Activated CD8-positive, alpha-beta T cell treated with anti-CD3 and anti-CD28 coated beads for 36 hours (primary cell): ENCODE results near the gene GPR82. TPM values are rescaled to one million over a fixed set of nuclear protein-coding genes. Genes with fewer than 3 reads are reported as not detected.

ENCODE experiments used
- ATAC-seq: fragments of 200-7000 bp; cut with Tn5 transposase; one replicate; pipeline ENCODE4 v1.10.0; 2021; ENCODE audit warnings: mild to moderate bottlenecking, moderate library complexity
- CTCF ChIA-PET: fragments of 350-600 bp; sonication (Branson Sonifier 250); formaldehyde crosslinking; loops from one replicate; lab custom pipeline; 2021; ENCODE audit warnings: antibody characterized with exemption; lab: Charles Lee
- POLR2A ChIA-PET: fragments of 350-600 bp; sonication (Branson Sonifier 250); formaldehyde crosslinking; loops from one replicate; lab custom pipeline; 2021; ENCODE audit warnings: antibody characterized with exemption; lab: Charles Lee
- DNase-seq: peaks from one replicate; pipeline ENCODE4 v3.0.0-alpha.2; 2020
- H3K27ac Mint-ChIP-seq: one replicate; pipeline ENCODE4 v1.8.0; 2021; ENCODE audit warnings: mild to moderate bottlenecking, mixed read lengths
- H3K27me3 Mint-ChIP-seq: one replicate; pipeline ENCODE4 v1.8.0; 2021; ENCODE audit warnings: mixed read lengths
- H3K36me3 Mint-ChIP-seq: one replicate; pipeline ENCODE4 v1.8.0; 2021; ENCODE audit warnings: low read depth, mixed read lengths
- H3K4me1 Mint-ChIP-seq: one replicate; pipeline ENCODE4 v1.8.0; 2021; ENCODE audit warnings: low read depth, mixed read lengths
- H3K4me3 Mint-ChIP-seq: one replicate; pipeline ENCODE4 v1.8.0; 2021; ENCODE audit warnings: mild to moderate bottlenecking, moderate library complexity, mixed read lengths
- H3K9me3 Mint-ChIP-seq: one replicate; pipeline ENCODE4 v1.8.0; 2021; ENCODE audit warnings: mixed read lengths
- CTCF ChIP-seq: fragments of 200-600 bp; IDR thresholded peaks from one replicate; pipeline ENCODE4 v1.8.0; 2022; ENCODE audit warnings: antibody characterized with exemption, mild to moderate bottlenecking
- intact Hi-C: fragments of 100-400 bp; cut with micrococcal nuclease; formaldehyde crosslinking; loops from one replicate; pipeline ENCODE4 v1.10.0; 2022
- total RNA-seq, 2 experiments: library from RNA; stranded (reverse); gene quantifications; one replicate each; pipeline ENCODE4 v1.2.3, GENCODE V29; 2021

GPR82 gene
- total RNA-seq, 2 experiments from 2014 or later = 0.11 to 0.38 TPM

DNA sequence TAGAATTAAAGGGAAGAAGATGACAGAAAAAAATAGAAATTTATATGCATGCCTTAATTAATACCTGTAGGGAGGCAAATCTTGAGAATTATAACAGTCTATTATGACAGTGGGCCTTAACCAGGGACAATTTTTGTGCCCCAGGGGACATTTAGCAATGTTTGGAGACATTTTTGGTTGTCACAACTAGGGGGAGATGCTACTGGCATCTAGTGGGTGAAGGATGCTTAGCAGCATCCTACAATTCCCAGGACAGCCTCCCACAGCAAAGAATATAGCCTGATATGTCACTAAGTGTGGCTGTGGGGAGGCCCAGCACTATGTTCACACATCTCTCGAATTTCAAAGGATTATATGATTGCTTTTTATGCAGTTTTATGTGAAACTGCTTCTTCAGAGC is 10.5 kb downstream of the GPR82 start:
- intact Hi-C loops = loop anchor here (10.0 kb wide), 1 partner anchor 170 kb away; no protein-coding TSS in a partner anchor
- TF ChIP-seq CTCF = peak; percentile 62
- ATAC-seq = peak; percentile 31
- H3K27me3 Mint-ChIP-seq = no peaks in the 10 kb centered on the region
- peaks cover 36% of the 10 kb centered on the region for H3K4me1 Mint-ChIP-seq
- CTCF ChIA-PET = no interaction called here
- H3K4me3 Mint-ChIP-seq = peak overlapping the region; percentile 50
- H3K36me3 Mint-ChIP-seq = peaks cover 5% of the 10 kb centered on the region
- POLR2A ChIA-PET = interaction anchor here (0.6 kb wide), 1 partner anchor 57 kb away, joined by 4 read pairs; no protein-coding TSS in a partner anchor
- DNase-seq = peak; percentile 12
- peak overlapping the region; percentile 90 for H3K27ac Mint-ChIP-seq
- H3K9me3 Mint-ChIP-seq = no peaks in the 10 kb centered on the region

DNA sequence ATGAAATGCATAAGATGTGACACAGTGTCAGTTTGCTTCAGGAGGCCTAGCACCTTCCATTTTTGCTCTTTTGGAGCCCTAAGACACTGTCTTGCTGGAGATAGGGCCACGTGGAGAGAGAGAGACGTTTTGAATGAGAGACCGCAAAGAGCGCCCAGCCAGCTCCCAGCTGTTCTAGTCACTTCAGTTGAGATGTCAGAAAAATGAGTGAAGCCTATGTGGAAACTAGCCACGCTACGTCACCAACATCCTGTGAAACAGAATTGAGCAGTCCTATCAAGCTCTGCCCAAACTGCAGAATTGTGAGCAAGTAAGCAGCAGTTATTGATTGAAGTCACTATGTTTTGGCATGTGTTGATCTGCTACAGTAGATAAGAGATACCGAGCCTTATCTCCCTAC is 13.1 kb downstream of the GPR82 start:
- intact Hi-C loops = loop anchor here (10.0 kb wide), 1 partner anchor 172 kb away; no protein-coding TSS in a partner anchor
- Mint-ChIP-seq H3K4me3 (no peak overlapping the region), H3K9me3 (no peaks in the 10 kb centered on the region)

GRCh38 chrX:41739871-41740270 is 15.9 kb downstream of the GPR82 start:
- H3K27ac Mint-ChIP-seq = peak overlapping the region; percentile 48
- CTCF ChIA-PET = interaction anchor here (0.8 kb wide), 1 partner anchor 170 kb away, joined by 3 read pairs; no protein-coding TSS in a partner anchor
- TF ChIP-seq CTCF = no peak
- POLR2A ChIA-PET = no interaction called here
- H3K36me3 Mint-ChIP-seq = peaks cover 9% of the 10 kb centered on the region
- no peak for DNase-seq
- H3K4me1 Mint-ChIP-seq = peaks cover 44% of the 10 kb centered on the region
- H3K4me3 Mint-ChIP-seq = no peak overlapping the region
- no peaks in the 10 kb centered on the region for H3K9me3 Mint-ChIP-seq
- ATAC-seq = no peak
- intact Hi-C loops = loop anchor here (10.0 kb wide), 1 partner anchor 175 kb away; no protein-coding TSS in a partner anchor
- no peaks in the 10 kb centered on the region for H3K27me3 Mint-ChIP-seq

More for the DNA sequence above, 13.1 kb downstream of the GPR82 start:
- ChIA-PET POLR2A (interaction anchor here (1.0 kb wide), 1 partner anchor 25 kb away, joined by 3 read pairs; no protein-coding TSS in a partner anchor), CTCF (no interaction called here)
- H3K36me3 Mint-ChIP-seq = peaks cover 5% of the 10 kb centered on the region
- H3K27ac Mint-ChIP-seq = peak overlapping the region; percentile 78
- peaks cover 45% of the 10 kb centered on the region for H3K4me1 Mint-ChIP-seq
- TF ChIP-seq CTCF = no peak
- ATAC-seq = peak; percentile 59
- no peaks in the 10 kb centered on the region for H3K27me3 Mint-ChIP-seq
- peak; percentile 73 for DNase-seq

- Mint-ChIP-seq H3K36me3 (peaks cover 2% of the 10 kb centered on the region), H3K9me3 (no peaks in the 10 kb centered on the region), H3K4me3 (no peak overlapping the region), H3K4me1 (peaks cover 3% of the 10 kb centered on the region), H3K27me3 (no peaks in the 10 kb centered on the region), H3K27ac (no peak overlapping the region)
- intact Hi-C loops = loop anchor here (10.0 kb wide), 1 partner anchor 196 kb away; no protein-coding TSS in a partner anchor
- ChIA-PET POLR2A (no interaction called here), CTCF (interaction anchor here (1.2 kb wide), 1 partner anchor 9 kb away, joined by 3 read pairs; no protein-coding TSS in a partner anchor)
- TF ChIP-seq CTCF = no peak
- no peak for ATAC-seq
- DNase-seq = no peak
Measured at GRCh38 chrX:41750716-41751115, 26.7 kb downstream of the GPR82 start.

- intact Hi-C loops = loop anchor here (10.0 kb wide), 1 partner anchor 204 kb away; no protein-coding TSS in a partner anchor
- Mint-ChIP-seq H3K27ac (no peak overlapping the region), H3K9me3 (no peaks in the 10 kb centered on the region), H3K4me3 (no peak overlapping the region), H3K27me3 (no peaks in the 10 kb centered on the region), H3K36me3 (peaks cover 2% of the 10 kb centered on the region), H3K4me1 (peaks cover 8% of the 10 kb centered on the region)
- no peak for DNase-seq
- ChIA-PET CTCF (interaction anchor here (1.6 to 3.6 kb wide), 2 partner anchors 23 to 200 kb away, joined by 5 to 20 read pairs; no protein-coding TSS in a partner anchor), POLR2A (no interaction called here)
- TF ChIP-seq CTCF = no peak
- ATAC-seq = no peak
Measured at GRCh38 chrX:41758401-41758800, 34.4 kb downstream of the GPR82 start.
